ENCODE measurements around the gene KRTAP2-4. TPM values are rescaled to one million over a fixed set of nuclear protein-coding genes. Genes with fewer than 3 reads are reported as not detected.
A peak's percentile ranks its signal among the peaks of the same experiment; 100 is the strongest.

KRTAP2-4 gene
- total RNA-seq, 1 experiment from 2014 or later: not detected

GRCh38 chr17:41049110-41049509 is 16.6 kb downstream of the KRTAP2-4 start:
- Mint-ChIP-seq H3K27me3 (ENCODE audit: low read depth) (no peaks in the 10 kb centered on the region), H3K4me3 (no peak overlapping the region), H3K27ac (peak overlapping the region in 1 of 3 experiments; percentile 60; a peak in 1 of 7 replicates), H3K36me3 (ENCODE audit: insufficient read depth in 1 of 3, low read depth in 3 of 3) (no peaks in the 10 kb centered on the region; a peak in 1 of 7 replicates), H3K4me1 (peaks cover 19% of the 10 kb centered on the region in 2 experiments), H3K9me3 (peaks cover 0 to 6% of the 10 kb centered on the region in 2 experiments; a peak in 2 of 5 replicates)
- Histone ChIP-seq H4K5ac (ENCODE audit: insufficient read length, low read depth, low read length) (no peak overlapping the region), H2BK12ac (ENCODE audit: insufficient read length, low read depth, low read length) (no peak overlapping the region), H3K18ac (ENCODE audit: insufficient read length, low read depth, low read length) (no peak overlapping the region), H3K4ac (ENCODE audit: low read depth, low read length) (no peak overlapping the region), H3K23me2 (ENCODE audit: insufficient read length, low read depth, low read length, poor library complexity, severe bottlenecking) (no peaks in the 10 kb centered on the region), H2BK15ac (ENCODE audit: low read depth, low read length) (no peak overlapping the region), H2AFZ (ENCODE audit: low read length) (no peak overlapping the region), H3T11ph (ENCODE audit: low read length) (no peak overlapping the region), H3K4me2 (ENCODE audit: insufficient read depth, insufficient read length, low read length) (no peak overlapping the region), H3K27ac (ENCODE audit: insufficient read length, low read depth, low read length) (no peak overlapping the region), H3K56ac (ENCODE audit: insufficient read length, low read depth, low read length) (no peak overlapping the region), H4K91ac (ENCODE audit: insufficient read length, low read depth, low read length) (no peak overlapping the region), H3K14ac (ENCODE audit: insufficient read depth, low read length) (no peak overlapping the region), H3K4me1 (ENCODE audit: insufficient read depth, low read length) (no peaks in the 10 kb centered on the region), H2BK20ac (ENCODE audit: low read depth, low read length, poor library complexity, severe bottlenecking) (no peak overlapping the region), H4K20me1 (ENCODE audit: control insufficient read depth, insufficient read depth, insufficient read length) (no peaks in the 10 kb centered on the region), H2AK5ac (ENCODE audit: insufficient read length, low read length) (no peak overlapping the region), H3K23ac (ENCODE audit: insufficient read length, low read depth, low read length) (no peak overlapping the region), H3K9me3 (ENCODE audit: control insufficient read depth, low read depth, low read length) (no peaks in the 10 kb centered on the region), H4K8ac (replicated peaks; ENCODE audit: insufficient read length, low read depth, low read length) (no peak overlapping the region), H3K79me2 (ENCODE audit: insufficient read depth, low read length) (no peaks in the 10 kb centered on the region), H3K9ac (ENCODE audit: extremely low read depth, insufficient read length, low read length) (no peak overlapping the region), H2BK120ac (ENCODE audit: low read depth, low read length, poor library complexity, severe bottlenecking) (no peak overlapping the region), H3K27me3 (ENCODE audit: insufficient read depth, low read length) (no peaks in the 10 kb centered on the region), H2BK5ac (ENCODE audit: insufficient read length, low read length) (no peak overlapping the region), H3K79me1 (ENCODE audit: insufficient read depth, low read depth, low read length, poor library complexity, severe bottlenecking) (no peaks in the 10 kb centered on the region)
- TF ChIP-seq, protein P1, sequence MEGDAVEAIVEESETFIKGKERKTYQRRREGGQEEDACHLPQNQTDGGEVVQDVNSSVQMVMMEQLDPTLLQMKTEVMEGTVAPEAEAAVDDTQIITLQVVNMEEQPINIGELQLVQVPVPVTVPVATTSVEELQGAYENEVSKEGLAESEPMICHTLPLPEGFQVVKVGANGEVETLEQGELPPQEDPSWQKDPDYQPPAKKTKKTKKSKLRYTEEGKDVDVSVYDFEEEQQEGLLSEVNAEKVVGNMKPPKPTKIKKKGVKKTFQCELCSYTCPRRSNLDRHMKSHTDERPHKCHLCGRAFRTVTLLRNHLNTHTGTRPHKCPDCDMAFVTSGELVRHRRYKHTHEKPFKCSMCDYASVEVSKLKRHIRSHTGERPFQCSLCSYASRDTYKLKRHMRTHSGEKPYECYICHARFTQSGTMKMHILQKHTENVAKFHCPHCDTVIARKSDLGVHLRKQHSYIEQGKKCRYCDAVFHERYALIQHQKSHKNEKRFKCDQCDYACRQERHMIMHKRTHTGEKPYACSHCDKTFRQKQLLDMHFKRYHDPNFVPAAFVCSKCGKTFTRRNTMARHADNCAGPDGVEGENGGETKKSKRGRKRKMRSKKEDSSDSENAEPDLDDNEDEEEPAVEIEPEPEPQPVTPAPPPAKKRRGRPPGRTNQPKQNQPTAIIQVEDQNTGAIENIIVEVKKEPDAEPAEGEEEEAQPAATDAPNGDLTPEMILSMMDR (conservative IDR thresholded peaks at IDR 0.05): no peak
- whole genome bisulfite sequencing (ENCODE audit: extremely low coverage, insufficient read length, low lambda C conversion rate): no CpG with 5 or more reads among the region's 2 CpGs
- no peak for DNase-seq
